COLO668 (cell line): ENCODE data around the gene DAB2IP.

Experiments used
- DNase-seq: peaks from one replicate; lab custom pipeline; 2025; ENCODE audit not compliant: unreplicated experiment; lab: John Stamatoyannopoulos, UW

The DAB2IP gene

GRCh38 chr9:121773286-121773953 is 122.0 kb downstream of the DAB2IP start:
- no peak for DNase-seq

GRCh38 chr9:121773954-121774714 is 122.7 kb downstream of the DAB2IP start:
- DNase-seq, result no peak

GRCh38 chr9:121774715-121775613 is 123.5 kb downstream of the DAB2IP start:
- DNase-seq, result no peak

- no peak for DNase-seq
These were observed 124.7 kb downstream of the DAB2IP start for GRCh38 chr9:121776001-121776738.

- DNase-seq, result no peak
These were observed 125.6 kb downstream of the DAB2IP start for GRCh38 chr9:121776739-121777637.

- DNase-seq, result no peak
These were observed 127.1 kb downstream of the DAB2IP start for GRCh38 chr9:121778252-121779225.

GRCh38 chr9:121779381-121780117 is 128.1 kb downstream of the DAB2IP start:
- DNase-seq, result no peak

- DNase-seq, result no peak
These were observed 129.0 kb downstream of the DAB2IP start for GRCh38 chr9:121780177-121781040.

- DNase-seq, result no peak
These were observed 129.7 kb downstream of the DAB2IP start for GRCh38 chr9:121781145-121781548.

- no peak for DNase-seq
These were observed 130.4 kb downstream of the DAB2IP start for GRCh38 chr9:121781701-121782464.

- DNase-seq, result no peak
These were observed 131.2 kb downstream of the DAB2IP start for GRCh38 chr9:121782514-121783110.

GRCh38 chr9:121783111-121783510 is 131.7 kb downstream of the DAB2IP start:
- DNase-seq, result no peak

GRCh38 chr9:121783521-121784507 is 132.4 kb downstream of the DAB2IP start:
- no peak for DNase-seq

- no peak for DNase-seq
These were observed 133.4 kb downstream of the DAB2IP start for GRCh38 chr9:121784731-121785411.
